ENCODE results near the gene MED23. TPM values are rescaled to one million over a fixed set of nuclear protein-coding genes. Genes with fewer than 3 reads are reported as not detected.

Gene MED23
- total RNA-seq, 1 experiment from 2014 or later: 32.1 TPM

DNA sequence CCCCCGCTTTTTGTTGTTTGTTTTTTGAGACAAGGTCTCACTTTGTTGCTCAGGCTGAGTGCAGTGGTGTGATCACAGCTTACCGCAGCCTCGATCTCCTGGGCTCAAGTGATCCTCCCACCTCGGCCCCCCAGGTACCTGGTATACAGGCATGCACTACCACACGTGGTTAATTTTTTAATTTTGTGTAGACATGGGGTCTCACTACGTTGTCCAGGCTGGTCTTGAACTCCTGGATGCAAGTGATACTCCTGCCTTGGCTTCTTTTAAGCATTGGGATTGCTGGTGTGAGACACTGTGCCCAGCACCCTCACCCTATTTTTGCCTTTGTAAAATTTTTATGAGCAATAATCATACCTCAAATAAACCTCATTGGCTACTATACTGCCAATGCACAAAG lies 14.5 kb upstream of the MED23 start:
- DNase-seq (ENCODE audit: low read depth): no peak

- no peak for DNase-seq (ENCODE audit: low read depth)
Measured at GRCh38 chr6:131641554-131641953, 13.5 kb upstream of the MED23 start.

GRCh38 chr6:131640576-131640975 lies 12.5 kb upstream of the MED23 start:
- no peak for DNase-seq (ENCODE audit: low read depth)

DNA sequence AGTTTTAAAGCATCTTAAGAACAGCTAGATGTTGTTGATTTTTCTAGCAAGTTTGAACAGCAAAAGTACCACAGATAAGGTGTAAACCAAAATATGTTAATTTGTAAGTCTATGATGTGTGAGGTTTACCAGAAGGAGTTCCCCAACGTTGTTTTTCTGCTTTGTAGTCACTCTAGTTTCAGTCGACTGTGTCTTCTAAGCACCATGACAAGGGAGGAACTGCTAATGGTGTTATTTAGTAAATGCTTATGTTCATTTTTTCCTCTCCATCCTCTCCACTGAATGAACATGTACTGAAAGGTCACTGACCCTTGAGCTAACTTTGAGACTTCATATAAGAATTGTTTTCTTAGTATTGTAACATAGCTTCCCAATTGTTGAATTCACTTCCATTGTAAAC lies 12.1 kb upstream of the MED23 start:
- no peak for DNase-seq (ENCODE audit: low read depth)

- DNase-seq (ENCODE audit: low read depth): no peak
Measured at GRCh38 chr6:131638013-131638412, 10.0 kb upstream of the MED23 start.

GRCh38 chr6:131636880-131637792 lies 9.1 kb upstream of the MED23 start, which contains the start of gene ENPP3:
ENPP3 (plus strand) TSS chr6:131637302; CDS start chr6:131637385, 83 bp downstream.
- no peak for DNase-seq (ENCODE audit: low read depth)

DNA sequence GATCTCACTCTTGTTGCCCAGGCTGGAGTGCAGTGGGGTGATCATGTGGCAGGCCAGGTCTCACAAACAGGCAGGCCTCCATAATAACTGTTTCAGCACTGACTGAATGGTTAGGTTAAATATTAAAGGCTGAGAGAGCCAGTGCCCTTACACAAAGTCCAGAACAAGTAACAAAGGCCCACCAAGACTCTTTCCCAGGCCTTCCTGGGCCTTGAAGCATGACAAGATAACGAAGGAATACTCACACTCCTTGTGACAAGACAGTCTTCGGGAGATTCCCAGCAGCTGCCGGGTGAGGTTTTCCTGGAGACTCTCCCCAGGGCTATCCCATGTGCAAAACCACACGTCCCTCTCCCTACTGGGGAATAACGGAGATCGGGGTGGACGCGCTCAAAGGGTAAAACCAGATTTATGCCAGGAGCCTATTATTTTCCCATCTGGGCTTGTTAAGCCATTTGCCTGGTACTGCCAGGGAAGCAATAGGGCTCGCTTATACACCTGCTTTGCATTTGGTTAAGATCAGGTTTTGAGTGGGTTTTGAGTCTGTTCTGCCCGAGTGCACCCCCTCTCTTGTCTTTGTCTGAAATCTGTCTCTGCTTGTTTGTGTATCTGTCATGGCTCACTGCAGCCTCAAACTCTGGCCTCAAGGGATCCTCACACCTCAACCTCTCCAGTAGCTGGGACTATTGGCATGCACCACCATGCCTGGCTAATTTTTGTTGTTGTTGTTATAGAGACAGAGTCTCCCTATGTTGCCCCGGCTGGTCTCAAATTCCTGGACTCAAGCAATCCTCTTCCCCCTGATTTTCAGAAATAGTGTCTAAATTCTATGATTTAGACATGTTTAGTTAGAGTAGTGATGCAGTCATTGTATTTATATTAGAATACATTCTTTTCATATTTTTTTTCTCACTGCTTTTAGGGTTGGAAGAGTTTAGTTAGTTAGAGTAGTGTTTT lies 7.6 kb upstream of the MED23 start:
- peak; percentile 6 for DNase-seq (ENCODE audit: low read depth)

GRCh38 chr6:131631625-131632289 lies 3.7 kb upstream of the MED23 start:
- DNase-seq (ENCODE audit: low read depth): no peak

- peak; percentile 97 for DNase-seq (ENCODE audit: low read depth)
Measured at GRCh38 chr6:131629651-131630050, 1.6 kb upstream of the MED23 start.

- DNase-seq (ENCODE audit: low read depth): peak; percentile 31
Measured at GRCh38 chr6:131628726-131629125, 684 bp upstream of the MED23 start.

DNA sequence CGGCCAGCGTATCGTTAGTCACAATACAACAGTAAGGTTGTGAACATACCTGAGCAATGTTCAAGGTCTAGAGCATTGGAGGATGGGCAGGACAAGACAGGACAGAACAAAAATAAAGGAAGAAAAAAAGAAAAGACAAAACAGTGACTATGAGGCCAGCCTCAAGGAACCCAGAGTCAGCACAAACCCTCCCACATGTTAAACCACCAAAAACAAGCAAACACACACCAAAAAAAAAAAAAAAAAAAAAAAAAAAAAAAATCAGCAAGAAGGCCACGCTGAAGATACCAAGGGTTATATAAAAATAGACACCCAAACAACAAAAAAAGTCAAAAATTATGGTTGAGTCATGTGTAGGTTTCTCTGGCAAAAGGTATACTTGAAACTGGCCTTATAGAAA lies 12.8 kb downstream of the MED23 start:
- no peak for DNase-seq (ENCODE audit: low read depth)

DNA sequence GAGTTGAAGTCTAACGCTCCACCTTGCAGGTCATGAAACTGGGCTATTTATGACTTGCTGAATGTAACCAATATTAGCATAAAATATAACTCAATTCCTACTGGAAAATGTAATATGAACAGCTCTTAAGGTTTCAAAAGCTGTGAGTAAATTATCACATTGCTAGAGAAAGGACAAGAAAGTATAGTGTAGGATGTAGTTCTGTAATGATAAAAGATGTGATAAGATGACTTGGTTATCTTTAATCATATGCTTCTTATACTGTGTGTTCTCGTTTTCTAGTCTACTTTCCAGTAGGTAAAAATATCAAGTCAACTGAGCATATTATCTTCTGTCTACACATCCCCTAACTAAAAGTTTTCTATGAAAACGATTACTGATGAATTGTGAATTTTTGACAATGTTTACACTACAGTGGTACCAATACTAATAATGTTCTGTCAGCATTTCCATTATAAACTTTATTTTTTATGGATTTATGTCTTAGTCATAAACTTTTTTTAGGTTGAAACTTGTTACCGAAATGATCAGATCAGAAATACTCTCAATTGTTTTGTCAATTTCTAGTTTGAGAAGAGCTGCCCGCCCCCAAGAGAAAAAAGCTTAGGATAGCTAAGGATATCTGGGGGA lies 14.6 kb downstream of the MED23 start:
- no peak for DNase-seq (ENCODE audit: low read depth)

- DNase-seq (ENCODE audit: low read depth): peak; percentile 67
Measured at GRCh38 chr6:131602781-131603312, 25.2 kb downstream of the MED23 start.

- DNase-seq (ENCODE audit: low read depth): no peak
Measured at GRCh38 chr6:131600716-131601115, 27.3 kb downstream of the MED23 start.

DNA sequence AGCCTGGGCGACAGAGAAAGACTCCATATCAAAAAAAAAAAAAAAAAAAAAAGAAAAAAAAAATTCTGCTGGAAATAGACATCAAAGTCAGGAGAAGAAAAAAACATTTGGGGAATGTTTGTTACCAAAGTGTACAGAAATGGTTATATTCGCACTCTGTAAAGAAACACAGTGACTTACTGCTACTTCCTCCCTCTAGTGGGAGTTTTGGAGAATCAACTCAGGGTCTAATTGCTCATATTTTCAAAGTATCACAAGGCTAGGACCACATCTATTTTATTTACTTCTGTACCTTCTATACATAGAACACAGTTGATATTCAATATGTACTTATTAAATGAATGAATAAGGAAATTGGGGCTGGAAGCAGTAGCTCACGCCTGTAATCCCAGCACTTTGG lies 30.6 kb downstream of the MED23 start:
- DNase-seq (ENCODE audit: low read depth): no peak

DNA sequence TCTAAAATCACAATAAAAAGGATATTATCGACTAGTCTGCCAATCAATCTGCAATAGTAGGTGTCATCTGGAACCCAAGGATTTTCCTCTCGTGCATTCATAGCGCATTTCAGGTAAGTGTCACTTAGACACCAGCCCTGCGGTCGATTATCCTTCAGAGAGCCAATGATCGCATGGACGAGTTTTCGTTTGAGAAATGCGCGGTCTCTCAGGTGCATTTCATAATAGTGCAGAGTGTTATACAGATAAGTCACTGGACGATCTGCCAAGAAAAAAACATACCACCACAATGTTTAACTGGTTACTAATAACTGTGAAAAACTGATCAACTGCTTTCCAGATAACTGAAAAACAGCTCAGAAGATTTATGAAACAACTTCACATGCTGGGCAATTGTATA lies 34.0 kb downstream of the MED23 start:
- DNase-seq (ENCODE audit: low read depth): no peak

GRCh38 chr6:131592935-131593334 lies 35.1 kb downstream of the MED23 start:
- DNase-seq (ENCODE audit: low read depth): no peak

DNA sequence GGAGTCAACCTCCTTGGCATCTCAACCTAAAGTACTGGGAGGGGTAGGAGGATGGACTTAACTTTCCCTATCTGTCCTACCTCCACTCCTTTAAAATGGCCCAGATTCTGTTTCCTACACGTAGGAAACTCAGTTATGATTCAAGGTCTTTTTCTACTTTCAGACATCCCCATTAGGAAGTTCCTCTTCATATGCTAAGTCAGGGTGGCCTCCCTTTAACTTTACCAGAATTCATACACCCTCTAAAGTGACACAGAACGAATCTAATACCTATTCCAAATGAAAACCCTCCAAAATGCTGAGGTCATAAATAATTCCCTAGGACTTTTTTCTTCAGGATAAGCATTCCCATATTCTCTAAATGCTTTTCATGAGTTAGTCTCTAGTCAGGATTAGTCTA lies 39.4 kb downstream of the MED23 start:
- DNase-seq (ENCODE audit: low read depth): no peak

- no peak for DNase-seq (ENCODE audit: low read depth)
Measured at GRCh38 chr6:131587909-131588308, 40.1 kb downstream of the MED23 start.

- no peak for DNase-seq (ENCODE audit: low read depth)
Measured at GRCh38 chr6:131586543-131586942, 41.5 kb downstream of the MED23 start.

GRCh38 chr6:131581523-131581922 lies 46.5 kb downstream of the MED23 start:
- DNase-seq (ENCODE audit: low read depth): no peak
